Ishikawa (cell line): Measurements from ENCODE around the gene SLC25A47.

Experiments
- CEBPB ChIP-seq: IDR thresholded peaks from 2 replicates; pipeline ENCODE4 v1.6.1; 2012
- CREB1 ChIP-seq: IDR thresholded peaks from 2 replicates; pipeline ENCODE4 v1.6.1; 2012; ENCODE audit warnings: low read depth
- EGR1 ChIP-seq: IDR thresholded peaks from 2 replicates; pipeline ENCODE4 v1.6.1; 2012
- EP300 ChIP-seq: IDR thresholded peaks from 2 replicates; pipeline ENCODE4 v1.6.1; 2012; ENCODE audit warnings: borderline replicate concordance
- FOXM1 ChIP-seq: IDR thresholded peaks from 2 replicates; pipeline ENCODE4 v1.6.1; 2012; ENCODE audit warnings: low read depth, borderline replicate concordance
- MAX ChIP-seq: IDR thresholded peaks from 2 replicates; pipeline ENCODE4 v1.6.1; 2012
- NFIC ChIP-seq: IDR thresholded peaks from 2 replicates; pipeline ENCODE4 v1.6.1; 2012
- RAD21 ChIP-seq: IDR thresholded peaks from 2 replicates; pipeline ENCODE4 v1.6.1; 2012; ENCODE audit warnings: low read depth
- REST ChIP-seq: IDR thresholded peaks from 2 replicates; pipeline ENCODE4 v1.6.1; 2012; ENCODE audit warnings: low read depth, mild to moderate bottlenecking
- TAF1 ChIP-seq: IDR thresholded peaks from 2 replicates; pipeline ENCODE4 v1.6.1; 2012; ENCODE audit warnings: low read depth, mild to moderate bottlenecking
- TCF12 ChIP-seq: IDR thresholded peaks from 2 replicates; pipeline ENCODE4 v1.6.1; 2012; ENCODE audit warnings: low read depth
- TEAD4 ChIP-seq: IDR thresholded peaks from 2 replicates; pipeline ENCODE4 v1.6.1; 2012
- USF1 ChIP-seq: IDR thresholded peaks from 2 replicates; pipeline ENCODE4 v1.6.1; 2012
- YY1 ChIP-seq: IDR thresholded peaks from 2 replicates; pipeline ENCODE4 v1.6.1; 2012; ENCODE audit warnings: low read depth
- ZBTB7A ChIP-seq: IDR thresholded peaks from 2 replicates; pipeline ENCODE4 v1.6.1; 2012; ENCODE audit warnings: low read depth

The SLC25A47 gene

GRCh38 chr14:100279133-100279532 lies 44.0 kb upstream of the SLC25A47 start:
- TF ChIP-seq FOXM1 (no peak), ZBTB7A (no peak), USF1 (no peak), CEBPB (no peak), EP300 (no peak), EGR1 (no peak), RAD21 (no peak)

GRCh38 chr14:100279563-100279962 lies 43.6 kb upstream of the SLC25A47 start:
- no peak for TF ChIP-seq NFIC
- TF ChIP-seq FOXM1: no peak

GRCh38 chr14:100281286-100282082 lies 41.7 kb upstream of the SLC25A47 start:
- TF ChIP-seq TAF1 (no peak), TEAD4 (no peak), RAD21 (no peak), CREB1 (no peak), EP300 (no peak), MAX (no peak), ZBTB7A (no peak), CEBPB (no peak), EGR1 (no peak), FOXM1 (no peak), USF1 (no peak), TCF12 (no peak), NFIC (no peak), REST (no peak), YY1 (no peak)

GRCh38 chr14:100282083-100282350 lies 41.1 kb upstream of the SLC25A47 start:
- TF ChIP-seq EP300 (no peak), EGR1 (no peak), CEBPB (no peak), REST (no peak), USF1 (no peak), TCF12 (no peak), YY1 (no peak), FOXM1 (no peak)

- TF ChIP-seq FOXM1 (no peak), MAX (no peak), REST (no peak), TCF12 (no peak), EP300 (no peak), TEAD4 (no peak), CEBPB (no peak), TAF1 (no peak), USF1 (no peak), ZBTB7A (no peak), CREB1 (no peak), EGR1 (no peak), NFIC (no peak), YY1 (no peak)
Observed at GRCh38 chr14:100282766-100283419, 40.2 kb upstream of the SLC25A47 start.
